ENCODE measurements around the gene ZCCHC18. TPM values are rescaled to one million over a fixed set of nuclear protein-coding genes. Genes with fewer than 3 reads are reported as not detected.

Gene ZCCHC18
- total and polyA plus RNA-seq, 2 donors (not counting 3 experiments of a cell fraction or from before 2014, with no cell fraction given) = 2.3 to 2.7 TPM

GRCh38 chrX:104134583-104135261 lies 22.4 kb downstream of the ZCCHC18 start:
- Histone ChIP-seq H3K27me3 (ENCODE audit: control insufficient read depth in 2 of 2, insufficient read depth in 2 of 2, low read length in 2 of 2) (no peaks in the 10 kb centered on the region), H3K79me2 (ENCODE audit: control insufficient read depth, insufficient read depth, low read length) (peaks cover 2% of the 10 kb centered on the region), H3K4me1 (ENCODE audit: control insufficient read depth, extremely low read depth, insufficient read depth, low read length) (no peaks in the 10 kb centered on the region), H3K27ac (ENCODE audit: insufficient read depth, low read depth, low read length) (no peak overlapping the region), H4K20me1 (replicated peaks; ENCODE audit: control insufficient read depth, extremely low read depth, insufficient read depth, low read length) (no peaks in the 10 kb centered on the region), H3K9ac (replicated peaks; ENCODE audit: extremely low read depth, insufficient read depth, low read length) (no peak overlapping the region), H2AFZ (ENCODE audit: low read depth, low read length) (no peak overlapping the region), H3K4me3 (replicated peaks in 1 of 3; ENCODE audit: insufficient read depth in 1 of 3, low read depth in 1 of 3, low read length in 3 of 3) (no peak overlapping the region), H3K9me1 (replicated peaks; ENCODE audit: control insufficient read depth, extremely low read depth, insufficient read depth, low read length) (no peaks in the 10 kb centered on the region), H3K9me3 (replicated peaks; ENCODE audit: control insufficient read depth, insufficient read depth, low read length) (no peaks in the 10 kb centered on the region), H3K4me2 (ENCODE audit: insufficient read depth, low read length) (no peak overlapping the region), H3K36me3 (ENCODE audit: control insufficient read depth in 2 of 2, extremely low read depth in 1 of 2, insufficient read depth in 2 of 2, low read length in 2 of 2) (peaks cover 0 to 3% of the 10 kb centered on the region in 2 experiments)
- BruUV-seq (replicated peaks) = no TSS peak
- intact Hi-C loops (cut with micrococcal nuclease) (no loop called here), dilution Hi-C loops (cut with MboI; ENCODE audit: extremely low pct_ligation_motif_present, low sequenced_read_pairs) (no loop called here)
- POLR2A ChIA-PET = no interaction called here
- FAIRE-seq (no peak), DNase-seq (ENCODE audit: low read depth, low spot score) (no peak)
- TF ChIP-seq JUN (IDR thresholded peaks at IDR 0.05; ENCODE audit: borderline replicate concordance, insufficient read depth, insufficient read length, low read depth) = no peak
- no peak for TF ChIP-seq GATA2 (IDR thresholded peaks at IDR 0.05; ENCODE audit: insufficient read depth, insufficient read length, low read depth, low read length)
- no peak for TF ChIP-seq MYC (IDR thresholded peaks at IDR 0.05; ENCODE audit: low read depth, low read length)
- no peak for TF ChIP-seq POLR2A (IDR thresholded peaks at IDR 0.05; ENCODE audit: low read depth, low read length)
- TF ChIP-seq MAX (IDR thresholded peaks at IDR 0.05; ENCODE audit: insufficient read depth, insufficient read length) = no peak
- TF ChIP-seq EZH2 (IDR thresholded peaks at IDR 0.05; ENCODE audit: borderline replicate concordance, low read depth, low read length, severe bottlenecking) = no peak
- no peak for TF ChIP-seq CTCF (IDR thresholded peaks at IDR 0.05; ENCODE audit: extremely low read depth in 1 of 2, insufficient read depth in 1 of 2, low read depth in 1 of 2, low read length in 2 of 2)
- no peak for TF ChIP-seq FOS (IDR thresholded peaks at IDR 0.05; ENCODE audit: borderline replicate concordance, insufficient read depth, low read length)
- TF ChIP-seq POLR2AphosphoS5 (IDR thresholded peaks at IDR 0.05; ENCODE audit: insufficient read depth, low read depth, low read length) = no peak
- CTCF ChIA-PET = no interaction called here

Measured in endothelial cell of umbilical vein (primary cell).